ENCODE measurements around the gene DYNLT5. TPM values are rescaled to one million over a fixed set of nuclear protein-coding genes. Genes with fewer than 3 reads are reported as not detected.
"Not testable (repeated sequence)": the region's sequence is repeated elsewhere in the genome, so short reads cannot be mapped to it uniquely, and the experiment has no call there.

DYNLT5 gene
- total and polyA plus RNA-seq, 2 donors (not counting 1 experiment from before 2014, with no cell fraction given): 0.32 to 0.50 TPM

DNA sequence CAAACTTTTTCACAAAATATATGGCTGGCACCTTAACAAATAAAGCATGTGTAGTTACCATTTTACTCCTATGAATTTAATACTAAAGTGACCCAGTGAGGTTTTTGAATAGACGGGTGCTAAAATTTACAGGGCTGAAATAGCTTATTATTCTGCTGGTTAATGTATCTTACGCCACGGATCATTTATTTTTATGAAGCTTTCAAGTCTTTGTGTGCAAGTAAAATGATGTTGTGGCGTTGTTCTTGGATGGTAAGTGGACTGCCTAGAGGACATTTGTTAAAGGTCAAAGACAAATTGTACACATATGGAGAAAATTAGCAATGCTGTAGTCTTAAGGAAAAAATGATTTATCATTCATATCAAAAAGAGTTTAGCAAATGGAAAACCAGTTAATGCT, 26.0 kb downstream of the DYNLT5 start:
- Histone ChIP-seq H3K36me3 (ENCODE audit: control insufficient read depth, insufficient read depth, low read length) (no peaks in the 10 kb centered on the region), H3K79me2 (ENCODE audit: control insufficient read depth, insufficient read depth, low read length) (no peaks in the 10 kb centered on the region), H3K4me1 (ENCODE audit: control insufficient read depth, extremely low read depth, insufficient read depth, low read length) (no peaks in the 10 kb centered on the region), H4K20me1 (ENCODE audit: control insufficient read depth, extremely low read depth, insufficient read depth, low read length) (no peaks in the 10 kb centered on the region), H3K9ac (ENCODE audit: insufficient read depth, low read length) (no peak overlapping the region), H3K9me3 (ENCODE audit: control insufficient read depth, insufficient read depth, low read depth, low read length) (no peaks in the 10 kb centered on the region), H3K27ac (ENCODE audit: insufficient read depth, low read length) (no peak overlapping the region), H3K4me2 (ENCODE audit: extremely low read depth, insufficient read depth, low read length) (no peak overlapping the region), H2AFZ (ENCODE audit: low read length) (no peak overlapping the region), H3K27me3 (ENCODE audit: control insufficient read depth, insufficient read depth, low read length) (no peaks in the 10 kb centered on the region), H3K4me3 (replicated peaks in 1 of 4; ENCODE audit: control extremely low read depth in 1 of 4, insufficient read depth in 1 of 4, low read depth in 3 of 4, low read length in 4 of 4) (no peak overlapping the region)
- DNase-seq (ENCODE audit: low read depth in 2 of 2): no peak
- TF ChIP-seq EZH2 (IDR thresholded peaks at IDR 0.05; ENCODE audit: low read length, missing control alignments): no peak
- TF ChIP-seq, protein P1, sequence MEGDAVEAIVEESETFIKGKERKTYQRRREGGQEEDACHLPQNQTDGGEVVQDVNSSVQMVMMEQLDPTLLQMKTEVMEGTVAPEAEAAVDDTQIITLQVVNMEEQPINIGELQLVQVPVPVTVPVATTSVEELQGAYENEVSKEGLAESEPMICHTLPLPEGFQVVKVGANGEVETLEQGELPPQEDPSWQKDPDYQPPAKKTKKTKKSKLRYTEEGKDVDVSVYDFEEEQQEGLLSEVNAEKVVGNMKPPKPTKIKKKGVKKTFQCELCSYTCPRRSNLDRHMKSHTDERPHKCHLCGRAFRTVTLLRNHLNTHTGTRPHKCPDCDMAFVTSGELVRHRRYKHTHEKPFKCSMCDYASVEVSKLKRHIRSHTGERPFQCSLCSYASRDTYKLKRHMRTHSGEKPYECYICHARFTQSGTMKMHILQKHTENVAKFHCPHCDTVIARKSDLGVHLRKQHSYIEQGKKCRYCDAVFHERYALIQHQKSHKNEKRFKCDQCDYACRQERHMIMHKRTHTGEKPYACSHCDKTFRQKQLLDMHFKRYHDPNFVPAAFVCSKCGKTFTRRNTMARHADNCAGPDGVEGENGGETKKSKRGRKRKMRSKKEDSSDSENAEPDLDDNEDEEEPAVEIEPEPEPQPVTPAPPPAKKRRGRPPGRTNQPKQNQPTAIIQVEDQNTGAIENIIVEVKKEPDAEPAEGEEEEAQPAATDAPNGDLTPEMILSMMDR (conservative IDR thresholded peaks at IDR 0.05 in 1 of 2, IDR thresholded peaks at IDR 0.05 in 1 of 2; ENCODE audit: low read depth in 1 of 2, low read length in 2 of 2): no peak

DNA sequence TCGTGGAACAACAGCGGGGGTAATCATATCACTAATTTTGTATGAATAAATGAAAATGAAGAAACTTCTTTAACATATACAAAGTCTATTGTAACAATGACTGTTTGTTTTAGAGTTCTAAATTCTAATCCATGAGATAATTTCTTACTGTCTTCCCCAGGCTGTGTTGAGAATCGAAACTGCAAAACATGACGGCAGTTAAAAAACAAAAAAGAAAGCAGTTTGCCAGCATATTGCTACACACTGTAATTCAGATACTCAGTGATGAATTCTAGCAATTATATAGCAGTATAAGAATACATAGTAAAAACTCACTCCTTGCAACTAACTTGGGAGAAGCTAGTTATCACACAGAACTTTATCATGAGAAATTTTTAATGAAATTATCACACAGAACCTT, 26.7 kb downstream of the DYNLT5 start:
- H2AFZ ChIP-seq (ENCODE audit: low read length): no peak overlapping the region
- H3K4me2 ChIP-seq (ENCODE audit: extremely low read depth, insufficient read depth, low read length): peak overlapping the region; percentile 35
- H4K20me1 ChIP-seq (ENCODE audit: control insufficient read depth, extremely low read depth, insufficient read depth, low read length): no peaks in the 10 kb centered on the region
- TF ChIP-seq, protein P1 (conservative IDR thresholded peaks at IDR 0.05 in 1 of 2, IDR thresholded peaks at IDR 0.05 in 1 of 2; ENCODE audit: low read depth in 1 of 2, low read length in 2 of 2): no peak
- no peak for TF ChIP-seq EZH2 (IDR thresholded peaks at IDR 0.05; ENCODE audit: low read length, missing control alignments)
- H3K79me2 ChIP-seq (ENCODE audit: control insufficient read depth, insufficient read depth, low read length): no peaks in the 10 kb centered on the region
- no peaks in the 10 kb centered on the region for H3K9me3 ChIP-seq (ENCODE audit: control insufficient read depth, insufficient read depth, low read depth, low read length)
- H3K4me1 ChIP-seq (ENCODE audit: control insufficient read depth, extremely low read depth, insufficient read depth, low read length): no peaks in the 10 kb centered on the region
- no peak overlapping the region for H3K27ac ChIP-seq (ENCODE audit: insufficient read depth, low read length)
- H3K36me3 ChIP-seq (ENCODE audit: control insufficient read depth, insufficient read depth, low read length): no peaks in the 10 kb centered on the region
- H3K4me3 ChIP-seq (replicated peaks in 1 of 4; ENCODE audit: control extremely low read depth in 1 of 4, insufficient read depth in 1 of 4, low read depth in 3 of 4, low read length in 4 of 4): peak overlapping the region in 2 of 4 experiments; percentile 0 to 21
- no peak for DNase-seq (ENCODE audit: low read depth in 2 of 2)
- no peaks in the 10 kb centered on the region for H3K27me3 ChIP-seq (ENCODE audit: control insufficient read depth, insufficient read depth, low read length)
- H3K9ac ChIP-seq (ENCODE audit: insufficient read depth, low read length): no peak overlapping the region

DNA sequence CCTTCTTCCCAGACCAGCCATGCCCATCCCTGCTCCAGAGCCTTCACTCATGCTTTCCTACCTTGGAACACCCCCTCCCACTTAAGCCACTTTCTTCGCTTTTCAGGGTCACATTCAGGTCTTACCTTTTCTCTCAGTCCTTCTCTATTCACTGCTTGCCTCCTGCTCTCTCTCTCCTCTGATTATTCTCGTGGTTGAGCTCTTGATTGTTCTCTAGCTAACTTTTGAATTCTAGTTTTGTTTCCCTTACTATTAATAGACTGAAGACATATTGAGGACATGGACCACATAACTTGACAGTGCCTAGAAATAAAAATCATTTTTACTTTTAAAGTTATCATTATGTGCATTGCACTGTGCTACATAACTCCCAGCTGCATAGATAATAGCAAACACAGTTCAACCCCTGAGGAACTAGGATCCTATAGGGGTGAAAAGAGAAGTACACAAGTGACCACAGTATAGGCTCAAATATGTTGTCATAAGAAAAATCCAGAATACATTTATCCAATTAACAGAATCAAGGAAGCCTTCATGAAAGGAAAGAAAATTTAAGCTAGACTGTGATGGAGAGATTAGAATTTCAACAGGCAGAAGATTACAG, 27.3 kb downstream of the DYNLT5 start:
- H3K27me3 ChIP-seq (ENCODE audit: control insufficient read depth, insufficient read depth, low read length): no peaks in the 10 kb centered on the region
- no peak overlapping the region for H2AFZ ChIP-seq (ENCODE audit: low read length)
- no peaks in the 10 kb centered on the region for H4K20me1 ChIP-seq (ENCODE audit: control insufficient read depth, extremely low read depth, insufficient read depth, low read length)
- H3K4me3 ChIP-seq (replicated peaks in 1 of 4; ENCODE audit: control extremely low read depth in 1 of 4, insufficient read depth in 1 of 4, low read depth in 3 of 4, low read length in 4 of 4): no peak overlapping the region
- no peaks in the 10 kb centered on the region for H3K4me1 ChIP-seq (ENCODE audit: control insufficient read depth, extremely low read depth, insufficient read depth, low read length)
- H3K4me2 ChIP-seq (ENCODE audit: extremely low read depth, insufficient read depth, low read length): no peak overlapping the region
- H3K36me3 ChIP-seq (ENCODE audit: control insufficient read depth, insufficient read depth, low read length): no peaks in the 10 kb centered on the region
- no peak for DNase-seq (ENCODE audit: low read depth in 2 of 2)
- TF ChIP-seq, protein P1 (conservative IDR thresholded peaks at IDR 0.05 in 1 of 2, IDR thresholded peaks at IDR 0.05 in 1 of 2; ENCODE audit: low read depth in 1 of 2, low read length in 2 of 2): no peak
- TF ChIP-seq EZH2 (IDR thresholded peaks at IDR 0.05; ENCODE audit: low read length, missing control alignments): no peak
- no peaks in the 10 kb centered on the region for H3K9me3 ChIP-seq (ENCODE audit: control insufficient read depth, insufficient read depth, low read depth, low read length)
- H3K79me2 ChIP-seq (ENCODE audit: control insufficient read depth, insufficient read depth, low read length): no peaks in the 10 kb centered on the region
- no peak overlapping the region for H3K27ac ChIP-seq (ENCODE audit: insufficient read depth, low read length)
- no peak overlapping the region for H3K9ac ChIP-seq (ENCODE audit: insufficient read depth, low read length)

DNA sequence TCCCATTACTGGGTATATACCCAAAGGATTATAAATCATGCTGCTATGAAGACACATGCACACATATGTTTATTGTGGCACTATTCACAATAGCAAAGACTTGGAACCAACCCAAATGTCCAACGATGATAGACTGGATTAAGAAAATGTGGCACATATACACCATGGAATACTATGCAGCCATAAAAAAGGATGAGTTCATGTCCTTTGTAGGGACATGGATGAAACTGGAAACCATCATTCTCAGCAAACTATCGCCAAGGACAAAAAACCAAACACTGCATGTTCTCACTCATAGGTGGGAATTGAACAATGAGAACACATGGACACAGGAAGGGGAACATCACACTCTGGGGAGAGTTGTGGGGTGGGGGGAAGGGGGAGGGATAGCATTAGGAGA, 33.5 kb downstream of the DYNLT5 start:
- H3K9ac ChIP-seq (ENCODE audit: insufficient read depth, low read length); H3K9me3 ChIP-seq (ENCODE audit: control insufficient read depth, insufficient read depth, low read depth, low read length); H2AFZ ChIP-seq (ENCODE audit: low read length); DNase-seq (ENCODE audit: low read depth in 2 of 2); H3K4me2 ChIP-seq (ENCODE audit: extremely low read depth, insufficient read depth, low read length); H4K20me1 ChIP-seq (ENCODE audit: control insufficient read depth, extremely low read depth, insufficient read depth, low read length); H3K79me2 ChIP-seq (ENCODE audit: control insufficient read depth, insufficient read depth, low read length); H3K27me3 ChIP-seq (ENCODE audit: control insufficient read depth, insufficient read depth, low read length); H3K36me3 ChIP-seq (ENCODE audit: control insufficient read depth, insufficient read depth, low read length); H3K4me1 ChIP-seq (ENCODE audit: control insufficient read depth, extremely low read depth, insufficient read depth, low read length); H3K4me3 ChIP-seq (replicated peaks in 1 of 4; ENCODE audit: control extremely low read depth in 1 of 4, insufficient read depth in 1 of 4, low read depth in 3 of 4, low read length in 4 of 4); H3K27ac ChIP-seq (ENCODE audit: insufficient read depth, low read length): not testable (repeated sequence)

Measured in fibroblast of lung (primary cell).